Psoas muscle (tissue), 8 donors: ENCODE results near the gene BICDL1. TPM values are rescaled to one million over a fixed set of nuclear protein-coding genes. Genes with fewer than 3 reads are reported as not detected.

Experiments
- ATAC-seq, 4 donors: fragments of 200-7000 bp; cut with Tn5 transposase; one replicate each; pipeline ENCODE4 v1.9.1; 2020; ENCODE audit warnings: moderate library complexity in 3 of 4, mild to moderate bottlenecking in 2 of 4
- DNase-seq, 2 donors: peaks; one replicate each; pipeline ENCODE4 v3.0.0-alpha.2; 2020
- H3K27ac ChIP-seq: fragments of 200-600 bp; one replicate; pipeline ENCODE4 v1.8.0; 2022
- H3K27me3 ChIP-seq, 3 donors: fragments of 200-600 bp in 1 of 3; one replicate each; pipeline versions ENCODE4 v1.6.1 to v1.8.0; 2013 to 2022; ENCODE audit warnings: low read length in 2 of 3, mild to moderate bottlenecking in 2 of 3, moderate library complexity in 1 of 3; ENCODE audit not compliant: insufficient read depth in 3 of 3
- H3K36me3 ChIP-seq, 2 donors: fragments of 200-600 bp in 1 of 2; one replicate each; pipeline versions ENCODE4 v1.6.1 to v1.8.0; 2013 to 2022; ENCODE audit warnings: low read depth in 1 of 2, mild to moderate bottlenecking in 1 of 2, moderate library complexity in 1 of 2; ENCODE audit not compliant: insufficient read depth in 1 of 2
- H3K4me1 ChIP-seq: fragments of 200-600 bp; one replicate; pipeline ENCODE4 v1.8.0; 2022
- H3K4me3 ChIP-seq: fragments of 200-600 bp; one replicate; pipeline ENCODE4 v1.8.0; 2022; ENCODE audit warnings: mild to moderate bottlenecking
- H3K9me3 ChIP-seq: fragments of 200-600 bp; one replicate; pipeline ENCODE4 v1.8.0; 2022
- WGBS, 3 donors: extraction: QIAGEN DNeasy Blood & Tissue Kit; methylation state at CpG; one replicate each; pipeline versions ENCODE4 v1.1.6 to v1.1.7; 2013; 5-methylcytosine and 5-hydroxymethylcytosine counted together
- intact Hi-C, 2 donors: fragments of 100-400 bp; cut with DNase I; formaldehyde crosslinking; loops; one replicate each; pipeline versions ENCODE4 v1.11.0 to v1.14.2; 2022
- polyA plus RNA-seq, 3 donors: library from polyadenylated mRNA; stranded (reverse); fragments of 200-250 nt; gene quantifications; one replicate each; pipeline ENCODE4 v1.2.3, GENCODE V29; 2013
- total RNA-seq, 4 donors: library from RNA; stranded (reverse); fragmentation: NEBNext Ultra II Directional in 2 of 4; extraction: Animal tissue kit (Norgen Biotek cat#: 25700) in 2 of 4; gene quantifications; one replicate each; pipeline versions ENCODE4 v1.2.1 to v1.2.4, GENCODE V29; 2021 to 2023
- TF ChIP-seq, protein P1 (sequence below): fragments of 200-600 bp; IDR thresholded peaks from one replicate; pipeline ENCODE4 v1.8.0; 2022; ENCODE audit warnings: antibody characterized with exemption
- donor health status: healthy with polysubstance abuse.
- donor health status: DM: no; HTN: no; CAD: no; lungs with moderate emphysema.
- donor health status: Bipolar disorder and iron deficiency.
- donor health status: healthy.
- donor health status: DM: yes; HTN: yes; CAD: no.
- donor health status: DM: no; HTN: no; CAD: no.
- donor health status: DM: no; HTN: no; CAD: no.
- donor health status: DM: yes; HTN: yes; CAD: no.

Gene BICDL1
- total and polyA plus RNA-seq, 7 donors: 0.05 to 0.22 (median 0.11) TPM; not detected in 1

DNA sequence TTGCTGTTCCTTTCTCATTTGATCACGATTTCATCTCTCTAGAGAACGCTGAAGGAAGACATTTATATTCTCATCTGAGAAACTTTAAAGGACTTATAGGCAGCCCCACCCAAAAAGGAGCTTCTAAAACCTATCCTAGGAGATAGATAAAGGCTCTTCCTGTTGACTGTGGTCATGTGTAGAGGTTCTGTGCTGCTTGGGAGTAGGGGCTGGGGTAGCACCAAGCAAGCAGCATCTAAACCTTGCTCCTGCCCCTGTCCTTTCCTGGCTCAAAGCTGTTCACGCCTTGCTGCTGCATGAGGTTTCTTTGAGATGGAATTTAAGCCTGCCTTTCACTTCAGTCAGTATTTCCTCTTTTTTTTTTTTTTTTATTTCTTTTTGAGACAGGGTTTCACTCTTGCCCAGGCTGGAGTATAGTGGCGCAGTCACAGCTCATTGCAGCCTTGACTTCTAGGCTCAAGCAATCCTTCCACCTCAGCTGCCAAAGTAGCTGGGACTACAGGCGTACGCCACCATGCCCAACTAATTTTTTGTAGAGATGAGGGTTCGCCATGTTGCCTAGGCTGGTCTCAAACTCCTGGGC, 86.1 kb downstream of the BICDL1 start:
- Histone ChIP-seq H3K36me3 (no peaks in the 10 kb centered on the region), H3K9me3 (no peaks in the 10 kb centered on the region), H3K27ac (no peak overlapping the region), H3K4me3 (no peak overlapping the region), H3K4me1 (no peaks in the 10 kb centered on the region), H3K27me3 (no peaks in the 10 kb centered on the region)
- intact Hi-C loops: no loop called here
- no peak for ATAC-seq
- DNase-seq: peak in 1 of 2 donors; percentile 15
- WGBS, 3 donors: 83 to 84% (median 83%) methylated on average over 7 of the region's 7 CpGs
- TF ChIP-seq, protein P1, sequence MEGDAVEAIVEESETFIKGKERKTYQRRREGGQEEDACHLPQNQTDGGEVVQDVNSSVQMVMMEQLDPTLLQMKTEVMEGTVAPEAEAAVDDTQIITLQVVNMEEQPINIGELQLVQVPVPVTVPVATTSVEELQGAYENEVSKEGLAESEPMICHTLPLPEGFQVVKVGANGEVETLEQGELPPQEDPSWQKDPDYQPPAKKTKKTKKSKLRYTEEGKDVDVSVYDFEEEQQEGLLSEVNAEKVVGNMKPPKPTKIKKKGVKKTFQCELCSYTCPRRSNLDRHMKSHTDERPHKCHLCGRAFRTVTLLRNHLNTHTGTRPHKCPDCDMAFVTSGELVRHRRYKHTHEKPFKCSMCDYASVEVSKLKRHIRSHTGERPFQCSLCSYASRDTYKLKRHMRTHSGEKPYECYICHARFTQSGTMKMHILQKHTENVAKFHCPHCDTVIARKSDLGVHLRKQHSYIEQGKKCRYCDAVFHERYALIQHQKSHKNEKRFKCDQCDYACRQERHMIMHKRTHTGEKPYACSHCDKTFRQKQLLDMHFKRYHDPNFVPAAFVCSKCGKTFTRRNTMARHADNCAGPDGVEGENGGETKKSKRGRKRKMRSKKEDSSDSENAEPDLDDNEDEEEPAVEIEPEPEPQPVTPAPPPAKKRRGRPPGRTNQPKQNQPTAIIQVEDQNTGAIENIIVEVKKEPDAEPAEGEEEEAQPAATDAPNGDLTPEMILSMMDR: no peak

DNA sequence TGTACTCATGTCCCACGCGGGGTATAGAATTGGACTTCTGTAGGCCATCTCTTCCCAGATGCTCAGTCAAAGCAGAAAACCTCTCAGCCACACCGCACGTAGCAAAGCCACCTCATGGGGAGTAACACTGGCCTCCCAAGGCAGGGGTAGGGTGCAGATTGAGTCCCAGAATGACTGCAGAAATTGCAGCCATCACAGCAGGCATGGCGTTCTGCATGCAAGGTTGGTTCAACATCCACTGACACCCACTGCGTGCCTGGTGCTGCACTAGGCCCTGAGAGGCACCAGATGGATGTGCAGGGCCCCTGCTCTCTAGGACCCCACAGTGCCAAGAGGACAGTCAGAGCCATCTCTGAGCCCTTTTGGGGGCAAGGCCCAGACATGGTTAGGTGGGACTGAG, 87.6 kb downstream of the BICDL1 start:
- H3K36me3 ChIP-seq: no peaks in the 10 kb centered on the region
- TF ChIP-seq, protein P1: no peak
- no peaks in the 10 kb centered on the region for H3K4me1 ChIP-seq
- DNase-seq: no peak
- 92 to 96% (median 94%) methylated on average over 6 of the region's 6 CpGs for WGBS, 3 donors
- no peak overlapping the region for H3K27ac ChIP-seq
- ATAC-seq: no peak
- no peaks in the 10 kb centered on the region for H3K27me3 ChIP-seq
- no peak overlapping the region for H3K4me3 ChIP-seq
- intact Hi-C loops: no loop called here
- H3K9me3 ChIP-seq: no peaks in the 10 kb centered on the region

DNA sequence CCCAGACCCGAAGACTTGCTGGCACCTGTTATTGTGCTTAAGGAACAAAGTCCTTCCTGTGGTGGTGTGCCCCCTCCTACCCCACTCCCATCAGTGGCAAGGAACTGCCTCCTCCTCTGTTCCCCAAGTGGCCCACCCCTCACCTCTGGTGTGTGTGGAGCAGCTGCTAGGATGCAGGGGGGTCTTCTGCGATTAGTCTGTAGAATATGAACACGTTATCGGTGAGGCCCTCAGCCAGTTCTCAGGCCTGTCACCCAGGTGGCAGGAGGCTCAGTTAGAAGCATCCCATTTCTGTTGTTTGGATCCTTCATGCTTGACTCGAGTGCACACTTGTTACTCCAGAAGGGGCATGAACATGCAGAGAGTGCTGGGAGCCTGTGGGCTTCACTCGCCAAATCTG, 88.2 kb downstream of the BICDL1 start:
- 67 to 78% (median 71%) methylated on average over 6 of the region's 6 CpGs for WGBS, 3 donors
- DNase-seq (no peak), ATAC-seq (no peak)
- no peaks in the 10 kb centered on the region for H3K9me3 ChIP-seq
- no peaks in the 10 kb centered on the region for H3K4me1 ChIP-seq
- TF ChIP-seq, protein P1: no peak
- intact Hi-C loops: no loop called here
- H3K27me3 ChIP-seq: no peaks in the 10 kb centered on the region
- no peak overlapping the region for H3K4me3 ChIP-seq
- H3K27ac ChIP-seq: no peak overlapping the region
- H3K36me3 ChIP-seq: no peaks in the 10 kb centered on the region

- Histone ChIP-seq H3K27ac (no peak overlapping the region), H3K4me3 (no peak overlapping the region), H3K4me1 (no peaks in the 10 kb centered on the region), H3K9me3 (no peaks in the 10 kb centered on the region), H3K36me3 (no peaks in the 10 kb centered on the region), H3K27me3 (no peaks in the 10 kb centered on the region)
- intact Hi-C loops: no loop called here
- TF ChIP-seq, protein P1: no peak
- WGBS, 3 donors: 58 to 61% (median 60%) methylated on average over 5 of the region's 5 CpGs
- ATAC-seq: no peak
- peak in 1 of 2 donors; percentile 5 for DNase-seq
These were observed 89.8 kb downstream of the BICDL1 start for GRCh38 chr12:120078868-120079267.
